K562 (cell line): ENCODE data around the gene UQCC2. TPM values are rescaled to one million over a fixed set of nuclear protein-coding genes. Genes with fewer than 3 reads are reported as not detected.

Experiments
- ATAC-seq: fragments of 200-7000 bp; cut with Tn5 transposase; 3 replicates; pipeline ENCODE4 v1.9.1; 2020; ENCODE audit warnings: moderate library complexity
- BruUV-seq: library from RNA; stranded (reverse); fragments of 400-500 nt; replicated peaks from 2 replicates; lab custom pipeline; 2021; lab: Mats Ljungman, UMichigan
- CTCF ChIA-PET: fragments of 300-600 bp; formaldehyde crosslinking; extraction: SDS; loops from one replicate; lab custom pipeline; 2021; ENCODE audit warnings: low intra/inter-chr PET ratio; lab: Yijun Ruan, JAX
- POLR2A ChIA-PET: fragments of 300-600, 350-650 bp; sonication (Branson Sonifier 250); formaldehyde crosslinking; extraction: SDS; loops from one replicate; lab custom pipeline; 2021; ENCODE audit warnings: antibody characterized with exemption, inconsistent platforms; lab: Yijun Ruan, JAX
- DNase-seq, 4 experiments: peaks; one replicate each; pipeline versions ENCODE4 v3.0.0 to v3.0.0-alpha.2; 2011 to 2018; ENCODE audit warnings: low spot score in 3 of 4, mixed read lengths in 3 of 4; ENCODE audit errors: extremely low read depth in 1 of 4
- FAIRE-seq: peaks from 2 replicates; lab custom pipeline; 2011; peaks lifted over from hg19 to GRCh38; lab: Jason Lieb, UNC
- H2AFZ ChIP-seq: 2 replicates; pipeline ENCODE4 v1.6.0; 2011; ENCODE audit warnings: low read depth, low read length, control low read depth, inconsistent platforms
- H3K27ac ChIP-seq: fragments of 200-600 bp; 3 replicates; pipeline ENCODE4 v1.8.0; 2011; ENCODE audit warnings: low read depth, mild to moderate bottlenecking, control low read depth, inconsistent platforms, low read length, moderate library complexity, mixed read lengths; ENCODE audit errors: extremely low read depth
- H3K27me3 ChIP-seq, 2 experiments: fragments of 300-600 bp in 1 of 2; 2 replicates in 1 of 2; 3 replicates in 1 of 2; pipeline versions ENCODE4 v1.6.0 to v1.8.0; 2011; ENCODE audit warnings: inconsistent platforms in 2 of 2, low read length in 2 of 2, mild to moderate bottlenecking in 1 of 2, mixed read lengths in 1 of 2, moderate library complexity in 1 of 2; ENCODE audit not compliant: control insufficient read depth in 2 of 2, insufficient read depth in 2 of 2
- H3K36me3 ChIP-seq: fragments of 300-600 bp; 3 replicates; pipeline ENCODE4 v1.8.0; 2011; ENCODE audit warnings: mild to moderate bottlenecking, low read length, inconsistent platforms; ENCODE audit not compliant: control insufficient read depth, insufficient read depth
- H3K4me1 ChIP-seq, 2 experiments: fragments of 200-600 bp in 1 of 2; replicated peaks in 1 of 2; 2 replicates in 1 of 2; 3 replicates in 1 of 2; pipeline versions ENCODE4 v1.5.1 to v1.8.0; 2011; ENCODE audit warnings: inconsistent platforms in 2 of 2, low read length in 2 of 2, mild to moderate bottlenecking in 1 of 2, mixed read lengths in 1 of 2, moderate library complexity in 1 of 2; ENCODE audit not compliant: control insufficient read depth in 2 of 2, insufficient read depth in 2 of 2
- H3K4me2 ChIP-seq: 2 replicates; pipeline ENCODE4 v1.6.1; 2011; ENCODE audit warnings: low read length, control low read depth, inconsistent platforms, mixed read lengths; ENCODE audit not compliant: insufficient read depth
- H3K4me3 ChIP-seq: fragments of 200-600 bp; sonication (generic), shearing (Covaris generic); 2 replicates; pipeline ENCODE4 v1.5.1; 2016; ENCODE audit warnings: control low read depth, inconsistent platforms
- H3K79me2 ChIP-seq: fragments of 200-600 bp; 3 replicates; pipeline ENCODE4 v1.8.0; 2011; ENCODE audit warnings: low read length, inconsistent platforms; ENCODE audit not compliant: control insufficient read depth, insufficient read depth
- H3K9ac ChIP-seq, 2 experiments: 2 replicates each; pipeline versions ENCODE4 v1.6.0 to v1.6.1; 2011; ENCODE audit warnings: low read depth in 2 of 2, low read length in 2 of 2, control low read depth in 1 of 2, inconsistent platforms in 1 of 2, mild to moderate bottlenecking in 1 of 2, mixed read lengths in 1 of 2; ENCODE audit not compliant: insufficient read depth in 1 of 2
- H3K9me1 ChIP-seq: one replicate; pipeline ENCODE4 v1.6.0; 2011; ENCODE audit warnings: inconsistent platforms, mild to moderate bottlenecking, low read length, moderate library complexity; ENCODE audit not compliant: control insufficient read depth, insufficient read depth
- H3K9me3 ChIP-seq: replicated peaks from 2 replicates; pipeline ENCODE4 v1.5.1; 2011; ENCODE audit warnings: low read depth, low read length, inconsistent platforms; ENCODE audit not compliant: control insufficient read depth, insufficient read depth
- H4K20me1 ChIP-seq: replicated peaks from 2 replicates; pipeline ENCODE4 v1.6.1; 2011; ENCODE audit warnings: low read length, inconsistent platforms, mixed read lengths; ENCODE audit not compliant: control insufficient read depth, insufficient read depth
- GTF2F1 ChIP-seq: IDR thresholded peaks from 2 replicates; pipeline ENCODE4 v1.6.1; 2011; ENCODE audit warnings: low read depth, low read length, improper control_type of control experiment
- RUNX1 ChIP-seq: sonication (generic); IDR thresholded peaks from 2 replicates; pipeline ENCODE4 v1.6.1; 2016; ENCODE audit warnings: antibody characterized with exemption, low read depth
- ZKSCAN1 ChIP-seq: fragments of 150-350 bp; IDR thresholded peaks from 2 replicates; pipeline ENCODE4 v1.6.1; 2016; ENCODE audit warnings: low read depth, low read length
- ZNF408 ChIP-seq: fragments of 250-450 bp; sonication (Bioruptor Pico); IDR thresholded peaks from 2 replicates; pipeline ENCODE4 v1.4.0; 2020; ENCODE audit warnings: low read depth, mild to moderate bottlenecking, moderate library complexity
- WGBS: fragments of 100-300 bp; shearing (Covaris generic); methylation state at CpG from one replicate; pipeline ENCODE4 v1.1.6; 2016; ENCODE audit warnings: low coverage, mixed read lengths; ENCODE audit not compliant: insufficient coverage; ENCODE audit errors: missing lambda C conversion rate; 5-methylcytosine and 5-hydroxymethylcytosine counted together
- in situ Hi-C: fragments of 300-500 bp; cut with MboI; formaldehyde crosslinking; loops from 4 replicates; pipeline ENCODE4 v1.15.0; 2018; ENCODE audit warnings: inconsistent platforms, mixed read lengths
- intact Hi-C: fragments of 100-400 bp; cut with micrococcal nuclease; formaldehyde crosslinking; loops from 2 replicates; pipeline ENCODE4 v1.14.2; 2022
- polyA plus RNA-seq, 8 experiments: library from polyadenylated mRNA; depleted of rRNA in 4 of 8; stranded (reverse) in 5 of 8; unstranded in 3 of 8; fragments of >200 nt; fragmentation: Nextera tagmentation in 2 of 8; fragmentation: Illumina TruSeq in 1 of 8; extraction: Ambion mirVana in 2 of 8; extraction: Trizol in 1 of 8; gene quantifications; 2 replicates each; pipeline versions ENCODE4 v1.2.1 to v1.2.3, GENCODE V29; 2011 to 2014; ENCODE audit warnings: inconsistent platforms in 1 of 8, missing spikeins in 1 of 8
- total RNA-seq, 7 experiments: library from RNA; depleted of rRNA in 6 of 7; stranded (reverse); fragments of >200 nt in 6 of 7; fragmentation: Illumina TruSeq in 2 of 7; extraction: Trizol in 2 of 7; gene quantifications; 2 replicates each; pipeline versions ENCODE4 v1.2.1 to v1.2.3, GENCODE V29; 2011 to 2021; ENCODE audit warnings: low replicate concordance in 1 of 7
- TF ChIP-seq, protein P1 (sequence below): fragments of 250-450 bp; sonication (Bioruptor Pico); IDR thresholded peaks from 2 replicates; pipeline ENCODE4 v1.5.1; 2021; ENCODE audit warnings: mild to moderate bottlenecking

UQCC2 gene
- total and polyA plus RNA-seq, 9 of the 15 experiments (the other 6 are each of a cell fraction or from before 2014, with no cell fraction given), result 58.5 to 927 (median 158) TPM

GRCh38 chr6:33663028-33663427 is 48.5 kb downstream of the UQCC2 start:
- ChIA-PET POLR2A (interaction anchor here (1.3 kb wide), 1 partner anchor 20 kb away, joined by 3 read pairs; no protein-coding TSS in a partner anchor), CTCF (no interaction called here)
- no peak for ATAC-seq
- Histone ChIP-seq H3K4me2 (no peak overlapping the region), H3K36me3 (peaks cover 66% of the 10 kb centered on the region), H3K9me1 (no peaks in the 10 kb centered on the region), H3K27me3 (no peaks in the 10 kb centered on the region), H3K4me3 (no peak overlapping the region), H3K79me2 (no peaks in the 10 kb centered on the region), H3K9ac (no peak overlapping the region), H2AFZ (no peak overlapping the region), H3K9me3 (no peaks in the 10 kb centered on the region), H3K4me1 (peaks cover 0 to 9% of the 10 kb centered on the region in 2 experiments; a peak in 1 of 5 replicates), H3K27ac (no peak overlapping the region), H4K20me1 (no peaks in the 10 kb centered on the region; the same call in 1 of the 2 replicates)
- no TSS peak for BruUV-seq
- FAIRE-seq, result no peak
- DNase-seq, result no peak
- in situ Hi-C loops, result no loop called here
- intact Hi-C loops, result no loop called here
- 65% methylated on average over 5 of the region's 5 CpGs for WGBS
- TF ChIP-seq, protein P1, sequence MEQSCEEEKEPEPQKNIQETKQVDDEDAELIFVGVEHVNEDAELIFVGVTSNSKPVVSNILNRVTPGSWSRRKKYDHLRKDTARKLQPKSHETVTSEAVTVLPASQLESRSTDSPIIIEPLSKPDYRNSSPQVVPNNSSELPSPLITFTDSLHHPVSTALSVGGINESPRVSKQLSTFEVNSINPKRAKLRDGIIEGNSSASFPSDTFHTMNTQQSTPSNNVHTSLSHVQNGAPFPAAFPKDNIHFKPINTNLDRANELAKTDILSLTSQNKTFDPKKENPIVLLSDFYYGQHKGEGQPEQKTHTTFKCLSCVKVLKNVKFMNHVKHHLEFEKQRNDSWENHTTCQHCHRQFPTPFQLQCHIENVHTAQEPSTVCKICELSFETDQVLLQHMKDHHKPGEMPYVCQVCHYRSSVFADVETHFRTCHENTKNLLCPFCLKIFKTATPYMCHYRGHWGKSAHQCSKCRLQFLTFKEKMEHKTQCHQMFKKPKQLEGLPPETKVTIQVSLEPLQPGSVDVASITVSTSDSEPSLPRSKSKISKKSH, result no peak
- TF ChIP-seq RUNX1 (no peak), ZNF408 (CRISPR knock-in tag) (no peak), ZKSCAN1 (peak; percentile 91), GTF2F1 (no peak)
